ENCODE results near the gene NTM.

DNA sequence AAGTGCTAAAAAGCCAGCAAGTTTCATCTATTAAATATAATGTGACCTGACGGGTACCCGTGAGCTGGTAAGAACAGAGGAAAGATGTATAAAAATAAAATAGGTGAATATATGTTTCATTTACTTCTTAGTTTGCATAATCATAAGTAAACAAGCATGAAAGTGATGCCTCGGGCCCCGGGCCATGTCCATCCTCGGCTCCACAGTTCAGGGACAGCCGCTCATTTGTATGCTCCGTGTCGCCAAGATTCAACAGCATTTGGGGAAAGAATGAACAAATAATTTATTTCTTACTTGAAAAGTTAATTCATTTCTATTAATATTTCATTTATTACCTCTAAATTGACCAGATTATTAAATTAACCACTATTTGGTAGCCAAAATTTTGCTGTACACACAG is 251.8 kb downstream of the NTM start:
- TF ChIP-seq, protein P1, sequence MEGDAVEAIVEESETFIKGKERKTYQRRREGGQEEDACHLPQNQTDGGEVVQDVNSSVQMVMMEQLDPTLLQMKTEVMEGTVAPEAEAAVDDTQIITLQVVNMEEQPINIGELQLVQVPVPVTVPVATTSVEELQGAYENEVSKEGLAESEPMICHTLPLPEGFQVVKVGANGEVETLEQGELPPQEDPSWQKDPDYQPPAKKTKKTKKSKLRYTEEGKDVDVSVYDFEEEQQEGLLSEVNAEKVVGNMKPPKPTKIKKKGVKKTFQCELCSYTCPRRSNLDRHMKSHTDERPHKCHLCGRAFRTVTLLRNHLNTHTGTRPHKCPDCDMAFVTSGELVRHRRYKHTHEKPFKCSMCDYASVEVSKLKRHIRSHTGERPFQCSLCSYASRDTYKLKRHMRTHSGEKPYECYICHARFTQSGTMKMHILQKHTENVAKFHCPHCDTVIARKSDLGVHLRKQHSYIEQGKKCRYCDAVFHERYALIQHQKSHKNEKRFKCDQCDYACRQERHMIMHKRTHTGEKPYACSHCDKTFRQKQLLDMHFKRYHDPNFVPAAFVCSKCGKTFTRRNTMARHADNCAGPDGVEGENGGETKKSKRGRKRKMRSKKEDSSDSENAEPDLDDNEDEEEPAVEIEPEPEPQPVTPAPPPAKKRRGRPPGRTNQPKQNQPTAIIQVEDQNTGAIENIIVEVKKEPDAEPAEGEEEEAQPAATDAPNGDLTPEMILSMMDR (conservative IDR thresholded peaks at IDR 0.05): no peak
- TF ChIP-seq ZFX (IDR thresholded peaks at IDR 0.05): no peak

Measured in C4-2B (cell line).